PFSK-1 (cell line): ENCODE data around the gene ALG8.

Source experiments
- POLR2AphosphoS5 ChIP-seq: IDR thresholded peaks from 2 replicates; pipeline ENCODE4 v1.6.1; 2012; ENCODE audit warnings: low read depth, mild to moderate bottlenecking, control low read depth, low read length, moderate library complexity
- REST ChIP-seq, 2 experiments: IDR thresholded peaks; 2 replicates each; pipeline versions ENCODE4 v1.6.1 to v1.8.0; 2011 to 2012; ENCODE audit warnings: low read depth in 2 of 2, low read length in 2 of 2, control low read depth in 1 of 2, inconsistent platforms in 1 of 2, mild to moderate bottlenecking in 1 of 2, moderate library complexity in 1 of 2; ENCODE audit not compliant: insufficient read depth in 1 of 2
- SIN3A ChIP-seq: IDR thresholded peaks from 2 replicates; pipeline ENCODE4 v1.6.1; 2012; ENCODE audit warnings: mild to moderate bottlenecking, low read length, moderate library complexity, borderline replicate concordance; ENCODE audit not compliant: insufficient read depth
- TAF1 ChIP-seq: IDR thresholded peaks from 2 replicates; pipeline ENCODE4 v1.6.1; 2012; ENCODE audit warnings: low read length, control low read depth, borderline replicate concordance; ENCODE audit not compliant: insufficient read depth

- TF ChIP-seq TAF1 (no peak), POLR2AphosphoS5 (no peak), SIN3A (no peak), REST (IDR thresholded peaks at IDR 0.05; ENCODE audit: insufficient read depth in 1 of 2, low read depth in 2 of 2, low read length in 2 of 2) (no peak)
These were observed 73.0 kb downstream of the ALG8 start for GRCh38 chr11:78066471-78066870.
